ENCODE results near the gene CNTF.

CNTF gene

GRCh38 chr11:58608331-58608730 lies 14.1 kb upstream of the CNTF start:
- no peak for DNase-seq

- DNase-seq: peak; percentile 29
Observed at GRCh38 chr11:58609723-58610122, 12.7 kb upstream of the CNTF start.

DNA sequence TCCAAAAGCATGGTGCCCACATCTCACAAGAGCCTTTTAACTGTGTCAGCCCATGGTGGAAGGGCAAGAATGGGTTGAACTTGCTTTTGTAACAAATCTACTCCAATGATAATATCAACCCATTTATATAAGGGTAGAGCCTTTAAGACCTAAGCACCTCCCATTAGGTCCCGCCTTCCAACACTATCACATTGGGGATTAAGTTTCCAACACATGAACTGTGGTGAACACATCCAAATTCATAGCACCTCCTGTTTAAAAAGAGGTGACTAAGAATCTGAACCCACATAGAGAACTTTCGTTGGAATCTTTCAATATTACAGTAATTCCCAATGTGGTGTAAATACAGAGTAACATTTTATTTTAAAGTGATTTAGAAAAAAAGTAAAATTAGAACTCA lies 9.2 kb upstream of the CNTF start:
- DNase-seq: no peak

GRCh38 chr11:58615559-58615958 lies 6.9 kb upstream of the CNTF start:
- DNase-seq: no peak

- no peak for DNase-seq
Observed at GRCh38 chr11:58616594-58616993, 5.9 kb upstream of the CNTF start.

GRCh38 chr11:58617976-58618557 lies 4.4 kb upstream of the CNTF start:
- DNase-seq: no peak

DNA sequence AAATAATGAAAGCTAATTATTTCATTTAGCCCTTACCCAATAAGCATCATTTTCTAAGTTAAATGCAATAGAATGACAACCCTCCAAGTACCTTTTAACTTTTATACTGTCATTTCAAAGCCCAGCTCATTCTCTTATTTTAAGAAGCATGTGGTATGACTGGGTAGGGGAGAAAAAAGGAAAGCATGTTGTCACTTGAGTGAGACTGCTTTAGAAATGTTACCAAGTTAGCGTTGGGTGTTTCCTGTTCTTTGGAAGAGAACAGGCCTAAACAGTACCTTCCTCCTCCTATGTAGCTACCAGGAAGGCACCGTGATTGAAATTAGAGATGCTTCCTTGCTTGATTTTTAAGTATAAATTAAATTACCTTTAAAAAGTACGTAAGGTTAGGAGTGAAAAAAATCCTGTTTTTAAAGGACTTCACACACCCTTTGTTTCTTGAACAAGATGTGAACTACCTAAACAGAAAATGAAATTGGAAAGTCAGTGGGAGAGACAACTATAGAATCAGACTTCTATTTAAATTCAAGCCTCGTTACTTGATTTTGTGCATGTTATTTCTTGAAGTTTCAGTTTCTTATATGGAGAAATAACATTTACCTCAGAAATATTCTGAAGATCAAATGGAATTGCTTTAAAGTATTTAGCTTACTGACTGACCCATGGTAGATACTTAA lies 741 bp upstream of the CNTF start:
- no peak for DNase-seq

DNA sequence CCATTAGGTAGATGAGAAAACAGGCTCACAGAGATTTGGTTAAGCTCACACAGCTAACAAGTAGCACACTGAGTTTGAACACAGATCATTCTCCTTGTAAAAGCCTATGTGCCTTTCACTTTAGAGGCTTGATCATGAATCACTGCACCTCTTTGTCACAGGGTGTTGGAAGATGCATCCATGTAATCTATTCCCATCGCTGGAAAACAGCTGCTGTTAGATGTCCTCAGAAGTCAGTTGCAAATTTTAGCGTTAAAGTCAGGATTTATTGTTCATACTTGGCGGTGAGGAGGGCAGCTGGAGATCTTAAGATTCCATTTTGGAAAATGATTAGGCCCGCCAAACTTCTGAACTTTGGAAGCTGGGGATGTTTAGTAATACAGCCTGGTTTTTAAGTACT lies 2.6 kb downstream of the CNTF start:
- no peak for DNase-seq

GRCh38 chr11:58625826-58626460 lies 3.5 kb downstream of the CNTF start:
- no peak for DNase-seq

- no peak for DNase-seq
Observed at GRCh38 chr11:58626934-58627483, 4.5 kb downstream of the CNTF start.

GRCh38 chr11:58628446-58628845 lies 6.0 kb downstream of the CNTF start:
- DNase-seq: no peak

DNA sequence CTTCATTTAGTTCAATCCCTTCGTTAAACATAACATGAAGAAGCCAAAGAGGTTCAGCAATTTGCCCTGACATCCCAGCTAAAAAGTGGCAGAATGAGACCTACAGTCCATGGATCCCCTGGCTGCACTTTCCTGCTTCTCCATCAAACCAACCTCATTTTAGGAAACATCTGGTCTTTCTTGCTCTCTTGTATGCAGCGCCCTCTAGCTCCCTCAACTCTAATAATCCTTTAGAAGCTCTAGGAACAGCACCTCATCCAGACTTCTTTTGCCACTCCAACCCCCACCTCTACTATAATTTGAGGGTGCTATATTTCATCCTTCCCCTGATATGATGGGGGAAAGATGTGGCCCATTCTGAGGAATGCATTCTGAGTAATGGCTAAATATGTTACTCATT lies 7.4 kb downstream of the CNTF start:
- peak; percentile 19 for DNase-seq

- DNase-seq: no peak
Observed at GRCh38 chr11:58631378-58631777, 8.9 kb downstream of the CNTF start.

DNA sequence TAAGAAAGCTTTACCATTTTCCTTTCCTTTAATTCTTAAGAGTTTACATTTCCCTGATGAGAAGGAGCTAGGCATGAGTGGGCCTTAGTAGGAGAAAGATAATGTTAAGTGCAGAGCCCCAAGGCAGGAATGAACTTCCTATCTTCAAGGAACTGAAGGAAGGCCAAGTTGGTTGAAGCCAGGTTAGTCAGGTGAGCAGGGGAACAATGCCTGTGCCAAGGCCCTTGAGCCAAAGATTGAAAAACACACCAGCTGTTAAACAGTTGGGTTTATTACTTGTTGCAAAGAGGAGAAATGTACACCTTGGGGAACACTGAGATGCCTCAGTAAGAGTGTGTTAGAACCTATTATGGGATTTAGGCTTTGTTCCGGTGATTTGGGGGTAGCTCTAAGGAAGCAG lies 10.0 kb downstream of the CNTF start:
- DNase-seq: no peak

- DNase-seq: no peak
Observed at GRCh38 chr11:58636587-58636986, 14.1 kb downstream of the CNTF start.

GRCh38 chr11:58637371-58637770 lies 14.9 kb downstream of the CNTF start:
- DNase-seq: no peak

- no peak for DNase-seq
Observed at GRCh38 chr11:58639103-58639502, 16.6 kb downstream of the CNTF start.

DNA sequence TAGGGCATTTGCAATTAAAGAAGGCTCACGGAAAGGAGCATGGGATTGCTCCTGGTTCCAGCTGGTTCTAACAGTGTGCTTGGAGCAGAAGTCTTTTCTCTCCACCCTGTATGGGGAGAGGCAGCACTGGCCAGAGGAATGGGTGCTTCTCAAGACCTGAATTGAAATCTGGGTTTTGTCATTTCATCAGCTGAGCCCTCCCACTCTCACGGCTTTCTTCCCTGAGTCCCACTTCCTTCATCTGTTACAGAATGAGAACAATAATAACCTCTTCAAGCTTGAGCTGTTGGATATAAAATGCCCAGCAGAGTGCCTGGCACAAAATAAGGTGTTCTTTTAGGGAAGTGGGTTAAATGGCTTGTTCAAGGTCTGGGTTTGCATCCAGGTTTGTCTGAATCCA lies 17.2 kb downstream of the CNTF start:
- DNase-seq: no peak

- DNase-seq: peak; percentile 13
Observed at GRCh38 chr11:58640386-58641023, 18.0 kb downstream of the CNTF start.

DNA sequence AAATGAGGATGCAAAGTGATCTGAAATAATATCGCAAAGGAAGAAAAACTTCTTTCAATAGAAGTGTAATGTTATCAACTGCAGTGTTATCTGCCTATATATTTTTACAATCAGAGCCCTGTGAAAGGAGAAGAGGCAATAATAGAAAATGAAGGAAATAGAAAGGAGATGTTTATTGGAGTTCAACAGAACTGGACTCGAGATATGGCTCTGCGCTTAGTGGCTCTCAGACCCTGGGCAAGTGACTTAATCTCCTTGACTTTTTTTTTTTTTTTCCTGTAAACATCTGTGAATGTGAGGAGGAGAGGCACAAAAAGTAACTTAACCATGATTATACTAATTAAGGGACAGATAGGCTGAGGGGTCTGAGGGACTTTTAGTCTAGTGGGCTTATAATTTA lies 18.9 kb downstream of the CNTF start:
- no peak for DNase-seq

GRCh38 chr11:58641803-58642581 lies 19.5 kb downstream of the CNTF start:
- no peak for DNase-seq

GRCh38 chr11:58645854-58646253 lies 23.4 kb downstream of the CNTF start:
- DNase-seq: no peak

- DNase-seq: no peak
Observed at GRCh38 chr11:58647141-58647699, 24.8 kb downstream of the CNTF start.

Measured in GF-D8 (cell line).